Erythroblast (primary cell): ENCODE measurements around the gene MT1HL1.
"Not testable (repeated sequence)": the region's sequence is repeated elsewhere in the genome, so short reads cannot be mapped to it uniquely, and the experiment has no call there.

Source experiments
- DNase-seq, 2 experiments: peaks; one replicate each; lab custom pipeline; 2025; lab: John Stamatoyannopoulos, UW
- GATA1 ChIP-seq: IDR thresholded peaks from 2 replicates; pipeline ENCODE4 v1.6.1; 2011; ENCODE audit warnings: low read depth, mild to moderate bottlenecking, control low read depth, low read length, moderate library complexity
- POLR2A ChIP-seq: IDR thresholded peaks from 2 replicates; pipeline ENCODE4 v1.6.1; 2011; ENCODE audit warnings: mild to moderate bottlenecking, low read length

The MT1HL1 gene

GRCh38 chr1:236975461-236975860, 28.8 kb downstream of the MT1HL1 start:
- DNase-seq = no peak
- TF ChIP-seq GATA1 (no peak), POLR2A (no peak)

GRCh38 chr1:236974025-236974424, 30.2 kb downstream of the MT1HL1 start:
- not testable (repeated sequence) for DNase-seq

GRCh38 chr1:236966636-236967035, 37.6 kb downstream of the MT1HL1 start:
- TF ChIP-seq GATA1 = no peak
- DNase-seq = no peak

GRCh38 chr1:236963920-236964319, 40.3 kb downstream of the MT1HL1 start:
- no peak for DNase-seq
- TF ChIP-seq GATA1 (no peak), POLR2A (no peak)

- no peak for DNase-seq
- TF ChIP-seq POLR2A (no peak), GATA1 (no peak)
Observed at GRCh38 chr1:236959112-236959511, 45.1 kb downstream of the MT1HL1 start.

- TF ChIP-seq POLR2A = no peak
- no peak for TF ChIP-seq GATA1
- DNase-seq = no peak
Observed at GRCh38 chr1:236957235-236957634, 47.0 kb downstream of the MT1HL1 start.
